Ectodermal cell (in vitro differentiated cells): ENCODE measurements around the gene LZIC.

ENCODE experiments used
- H3K27ac ChIP-seq: 2 replicates; pipeline ENCODE4 v1.7.0; 2013; ENCODE audit warnings: mild to moderate bottlenecking, low read depth, low read length; ENCODE audit not compliant: insufficient read depth, poor library complexity, severe bottlenecking
- H3K27me3 ChIP-seq: 2 replicates; pipeline ENCODE4 v1.7.0; 2013; ENCODE audit warnings: mild to moderate bottlenecking, low read length; ENCODE audit not compliant: insufficient read depth, control insufficient read depth, poor library complexity, severe bottlenecking
- H3K36me3 ChIP-seq: one replicate; pipeline ENCODE4 v1.7.0; 2013; ENCODE audit warnings: low read length; ENCODE audit not compliant: control insufficient read depth, insufficient read depth
- H3K4me1 ChIP-seq: one replicate; pipeline ENCODE4 v1.7.0; 2013; ENCODE audit warnings: low read length; ENCODE audit not compliant: control insufficient read depth, insufficient read depth
- H3K4me3 ChIP-seq: 2 replicates; pipeline ENCODE4 v1.7.0; 2013; ENCODE audit warnings: low read depth, low read length, control low read depth; ENCODE audit not compliant: insufficient read depth
- H3K9me3 ChIP-seq: 2 replicates; pipeline ENCODE4 v1.7.0; 2013; ENCODE audit warnings: mild to moderate bottlenecking, low read length, moderate library complexity; ENCODE audit not compliant: control insufficient read depth
- WGBS, 2 experiments: methylation state at CpG; one replicate each; pipeline ENCODE4 v1.1.7; 2013; ENCODE audit warnings: missing lambda C conversion rate in 2 of 2; 5-methylcytosine and 5-hydroxymethylcytosine counted together

LZIC gene

GRCh38 chr1:9910423-9911178, 32.6 kb downstream of the LZIC start:
- Histone ChIP-seq H3K9me3 (no peaks in the 10 kb centered on the region), H3K4me1 (peaks cover 16% of the 10 kb centered on the region), H3K4me3 (peak overlapping the region; percentile 36), H3K36me3 (no peaks in the 10 kb centered on the region), H3K27ac (peak overlapping the region; percentile 28), H3K27me3 (no peaks in the 10 kb centered on the region)
- WGBS, 2 experiments, result 1% methylated on average over 45 of the region's 45 CpGs

- peaks cover 19% of the 10 kb centered on the region for H3K4me1 ChIP-seq
- H3K4me3 ChIP-seq, result peak within 1 kb of the TSS; percentile 74
- H3K36me3 ChIP-seq, result no peaks in the 10 kb centered on the region
- H3K9me3 ChIP-seq, result no peaks in the 10 kb centered on the region
- 0% methylated on average over 55 of the region's 55 CpGs for WGBS, 2 experiments
- peak within 1 kb of the TSS; percentile 28 for H3K27ac ChIP-seq
- no peaks in the 10 kb centered on the region for H3K27me3 ChIP-seq
These were observed 33.1 kb downstream of the LZIC start, which contains the start of gene CTNNBIP1 for GRCh38 chr1:9910076-9910422. Gene CTNNBIP1 (minus strand): TSS chr1:9910269. CDS start chr1:9872064, 38,205 bp downstream.

GRCh38 chr1:9909234-9910046, 33.8 kb downstream of the LZIC start:
- WGBS, 2 experiments, result 6 to 7% methylated on average over 47 of the region's 47 CpGs
- Histone ChIP-seq H3K9me3 (no peaks in the 10 kb centered on the region), H3K27ac (no peak overlapping the region)

DNA sequence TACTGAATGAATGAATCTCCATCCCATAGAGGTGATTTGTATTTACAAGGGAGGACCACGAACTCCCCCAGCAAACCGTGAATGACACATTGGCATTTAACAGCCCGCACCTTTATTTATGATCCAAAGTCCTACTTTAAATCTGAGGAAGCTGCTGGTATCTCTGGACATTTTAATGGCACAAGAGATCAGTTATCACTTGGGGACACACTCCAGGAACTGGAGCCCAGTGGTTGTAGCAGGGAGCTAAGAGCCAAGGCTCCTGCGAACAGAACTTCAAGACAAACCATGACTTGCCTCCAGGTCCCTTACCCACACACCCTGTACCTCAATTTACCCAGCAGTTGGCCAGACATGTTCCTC, 34.3 kb downstream of the LZIC start:
- Histone ChIP-seq H3K27ac (no peak overlapping the region), H3K4me3 (peak overlapping the region; percentile 74), H3K27me3 (no peaks in the 10 kb centered on the region), H3K36me3 (no peaks in the 10 kb centered on the region), H3K4me1 (peaks cover 21% of the 10 kb centered on the region), H3K9me3 (no peaks in the 10 kb centered on the region)
- 87 to 90% methylated on average over 4 of the region's 4 CpGs for WGBS, 2 experiments

More at GRCh38 chr1:9909234-9910046, 33.8 kb downstream of the LZIC start:
- peaks cover 21% of the 10 kb centered on the region for H3K4me1 ChIP-seq
- peak overlapping the region; percentile 74 for H3K4me3 ChIP-seq
- H3K27me3 ChIP-seq, result no peaks in the 10 kb centered on the region
- no peaks in the 10 kb centered on the region for H3K36me3 ChIP-seq

DNA sequence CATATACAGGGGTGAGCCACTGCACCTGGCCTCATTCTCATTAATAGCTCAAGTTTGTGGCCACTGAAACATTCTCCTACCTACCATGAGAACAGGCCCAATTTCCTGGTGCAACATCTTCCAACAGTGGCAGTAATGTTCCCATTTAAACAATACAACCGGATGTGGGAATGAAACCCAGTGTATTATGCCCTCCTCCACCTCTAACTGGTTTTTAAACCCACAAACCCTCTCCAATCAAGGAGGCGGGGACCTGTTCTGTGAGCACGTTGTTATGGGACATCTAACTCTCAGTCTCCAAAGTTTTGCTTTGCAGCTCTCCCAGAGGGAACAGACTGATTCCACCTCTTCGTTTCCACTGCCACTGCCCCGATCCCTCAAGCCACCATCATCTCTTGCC, 35.8 kb downstream of the LZIC start:
- Histone ChIP-seq H3K27ac (no peak overlapping the region), H3K4me1 (peaks cover 21% of the 10 kb centered on the region), H3K27me3 (no peaks in the 10 kb centered on the region), H3K9me3 (no peaks in the 10 kb centered on the region), H3K36me3 (no peaks in the 10 kb centered on the region), H3K4me3 (no peak overlapping the region)
- 91 to 92% methylated on average over 5 of the region's 5 CpGs for WGBS, 2 experiments

DNA sequence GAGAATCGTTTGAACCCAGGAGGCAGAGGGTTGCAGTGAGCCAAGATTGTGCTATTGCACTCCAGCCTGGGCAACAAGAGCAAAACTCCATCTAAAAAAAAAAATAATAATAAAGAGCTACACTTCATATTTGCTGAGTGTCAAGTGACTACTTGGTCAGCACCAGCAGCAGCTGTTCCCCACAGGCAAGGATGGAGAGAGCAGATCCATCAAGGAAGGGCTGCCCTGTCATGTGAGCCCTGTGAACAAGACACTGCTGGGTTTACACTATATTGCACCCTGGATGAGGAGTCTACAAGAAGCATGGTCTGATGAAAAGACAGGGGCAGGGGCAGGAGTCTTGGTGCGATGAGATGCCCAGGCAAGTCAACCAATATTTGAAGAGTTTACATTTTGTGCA, 36.7 kb downstream of the LZIC start:
- Histone ChIP-seq H3K9me3 (no peaks in the 10 kb centered on the region), H3K36me3 (no peaks in the 10 kb centered on the region), H3K27me3 (no peaks in the 10 kb centered on the region), H3K4me1 (peaks cover 21% of the 10 kb centered on the region), H3K4me3 (no peak overlapping the region), H3K27ac (no peak overlapping the region)
- 95 to 100% methylated on average over 2 of the region's 2 CpGs for WGBS, 2 experiments

- Histone ChIP-seq H3K4me1 (peaks cover 14% of the 10 kb centered on the region), H3K4me3 (no peak overlapping the region), H3K27ac (no peak overlapping the region), H3K9me3 (no peaks in the 10 kb centered on the region), H3K27me3 (no peaks in the 10 kb centered on the region), H3K36me3 (no peaks in the 10 kb centered on the region)
- WGBS, 2 experiments, result 78 to 79% methylated on average over 4 of the region's 4 CpGs
These were observed 38.2 kb downstream of the LZIC start for GRCh38 chr1:9905010-9905409.

GRCh38 chr1:9904596-9904995, 38.6 kb downstream of the LZIC start:
- no peaks in the 10 kb centered on the region for H3K9me3 ChIP-seq
- H3K27ac ChIP-seq, result no peak overlapping the region
- H3K4me3 ChIP-seq, result no peak overlapping the region
- H3K36me3 ChIP-seq, result no peaks in the 10 kb centered on the region
- H3K27me3 ChIP-seq, result no peaks in the 10 kb centered on the region
- 80 to 84% methylated on average over 3 of the region's 3 CpGs for WGBS, 2 experiments
- H3K4me1 ChIP-seq, result peaks cover 14% of the 10 kb centered on the region

- H3K36me3 ChIP-seq, result no peaks in the 10 kb centered on the region
- H3K4me3 ChIP-seq, result no peak overlapping the region
- 95 to 97% methylated on average over 9 of the region's 9 CpGs for WGBS, 2 experiments
- H3K4me1 ChIP-seq, result peaks cover 9% of the 10 kb centered on the region
- no peak overlapping the region for H3K27ac ChIP-seq
- no peaks in the 10 kb centered on the region for H3K27me3 ChIP-seq
- H3K9me3 ChIP-seq, result no peaks in the 10 kb centered on the region
These were observed 39.2 kb downstream of the LZIC start for GRCh38 chr1:9903801-9904527.

- Histone ChIP-seq H3K27ac (no peak overlapping the region), H3K4me3 (no peak overlapping the region), H3K27me3 (no peaks in the 10 kb centered on the region), H3K36me3 (no peaks in the 10 kb centered on the region), H3K9me3 (no peaks in the 10 kb centered on the region), H3K4me1 (peaks cover 5% of the 10 kb centered on the region)
- WGBS, 2 experiments, result 94 to 98% methylated on average over 6 of the region's 6 CpGs
These were observed 41.1 kb downstream of the LZIC start for GRCh38 chr1:9902060-9902452.
